NCI-H524 treated with DMSO at 0.1 percent for 48 hours (cell line): Measurements from ENCODE around the gene ALDOC.

Experiments used
- DNase-seq: peaks from one replicate; lab custom pipeline; 2025; lab: John Stamatoyannopoulos, UW

The ALDOC gene

GRCh38 chr17:28532050-28532960 lies 44.4 kb downstream of the ALDOC start:
- peak; percentile 81 for DNase-seq

DNA sequence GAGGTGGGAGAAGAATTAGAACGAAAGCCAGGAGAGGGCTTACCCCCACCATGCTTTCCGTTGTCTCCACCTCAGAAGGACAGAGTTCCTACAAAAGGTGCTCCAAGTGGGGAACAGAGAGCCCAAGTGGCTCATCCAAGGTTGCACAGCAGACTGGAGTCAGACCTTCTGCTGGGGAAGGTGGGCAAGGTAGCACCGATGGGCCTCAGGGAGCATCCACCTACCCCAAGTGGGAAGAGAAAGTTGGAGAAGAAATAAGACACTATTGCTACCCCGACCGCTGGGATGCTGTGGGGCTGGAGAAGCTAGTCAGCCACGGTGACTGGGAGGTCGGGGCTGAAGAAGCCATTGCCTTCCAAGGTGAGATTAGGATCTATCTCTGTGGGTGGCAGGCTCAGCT lies 45.8 kb downstream of the ALDOC start:
- no peak for DNase-seq

- DNase-seq, result no peak
Observed at GRCh38 chr17:28530250-28530649, 46.4 kb downstream of the ALDOC start.

DNA sequence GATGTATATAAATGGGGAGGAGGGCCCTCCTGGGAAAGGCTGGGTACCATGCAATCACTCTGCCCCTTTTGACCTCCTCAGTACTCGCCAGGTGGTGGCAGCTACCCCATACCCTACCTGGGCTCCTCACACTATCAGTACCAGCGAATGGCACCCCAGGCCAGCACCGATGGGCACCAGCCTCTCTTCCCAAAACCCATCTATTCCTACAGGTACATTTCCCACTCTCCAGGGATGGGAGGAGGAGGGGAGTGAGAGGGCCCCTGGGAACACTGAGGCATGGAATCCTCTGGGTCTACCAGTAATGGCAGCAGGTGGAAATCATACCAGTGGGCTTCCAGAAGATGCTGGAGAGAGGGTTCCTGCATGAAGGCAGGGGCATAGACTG lies 47.7 kb downstream of the ALDOC start:
- no peak for DNase-seq

- no peak for DNase-seq
Observed at GRCh38 chr17:28528327-28529012, 48.2 kb downstream of the ALDOC start.

DNA sequence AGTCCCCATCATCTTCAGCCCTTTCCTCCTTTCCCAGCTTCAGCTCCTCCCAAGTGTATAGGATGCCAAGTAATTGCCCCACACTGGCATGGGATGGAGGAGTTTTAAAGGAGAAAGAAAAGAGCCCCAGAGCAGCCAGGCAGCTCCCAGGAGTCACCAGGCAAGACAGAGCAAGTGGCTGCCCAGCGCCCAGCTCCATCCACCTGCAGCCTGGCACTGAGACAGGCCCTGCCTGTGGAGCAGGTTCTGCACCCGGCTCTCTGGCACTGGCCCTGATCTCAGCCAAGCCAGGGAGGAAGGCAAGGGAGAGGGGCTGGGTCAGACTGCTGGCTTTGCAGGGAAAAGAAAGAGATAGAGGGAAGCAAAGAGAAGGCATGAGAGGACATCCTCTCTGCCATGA lies 48.8 kb downstream of the ALDOC start:
- DNase-seq, result no peak

DNA sequence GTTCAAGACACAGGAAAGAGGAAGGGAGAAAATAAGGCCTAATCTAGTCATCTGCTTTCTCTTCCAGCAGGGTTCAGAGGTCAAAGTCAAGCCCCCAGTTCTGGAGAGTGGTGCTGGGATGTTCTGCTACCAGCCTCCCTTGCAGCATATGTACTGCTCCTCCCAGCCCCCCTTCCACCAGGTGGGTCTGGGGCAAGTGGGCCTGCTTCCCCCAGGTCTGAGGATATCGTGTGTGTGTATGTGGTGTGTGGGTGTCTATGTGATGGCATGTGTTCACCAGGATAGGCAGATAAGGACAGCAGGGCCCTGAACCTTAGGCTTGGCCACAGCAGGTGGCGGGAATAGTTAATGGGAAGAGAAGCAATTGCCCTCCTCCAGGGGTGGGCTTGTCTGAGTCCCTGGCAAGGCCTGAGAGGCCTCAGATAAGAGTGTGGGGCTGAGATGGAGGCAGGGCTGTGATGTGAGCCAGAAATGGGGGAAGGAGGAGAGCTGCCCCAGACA lies 49.5 kb downstream of the ALDOC start:
- DNase-seq, result no peak

DNA sequence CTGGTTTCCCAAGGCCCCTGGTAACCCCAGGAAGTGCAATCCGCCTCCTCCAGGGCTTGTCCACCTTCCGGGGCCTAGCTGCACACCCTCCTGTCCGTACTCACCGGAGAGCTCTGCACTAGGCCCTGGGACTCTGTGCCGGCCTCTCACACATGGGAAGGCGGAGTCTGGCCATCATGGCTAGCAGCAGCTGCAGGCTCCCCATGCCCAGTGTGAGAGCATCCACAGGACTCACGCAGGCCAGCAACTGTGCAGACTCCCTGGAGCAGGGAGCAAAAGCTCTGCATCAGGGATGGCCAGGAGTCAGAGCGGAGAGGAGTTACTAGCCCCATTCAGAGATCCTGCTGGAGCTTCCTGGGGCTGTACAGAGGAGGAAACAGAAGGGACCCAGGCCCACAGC lies 50.3 kb downstream of the ALDOC start:
- no peak for DNase-seq

- DNase-seq, result no peak
Observed at GRCh38 chr17:28524476-28525424, 51.9 kb downstream of the ALDOC start.

DNA sequence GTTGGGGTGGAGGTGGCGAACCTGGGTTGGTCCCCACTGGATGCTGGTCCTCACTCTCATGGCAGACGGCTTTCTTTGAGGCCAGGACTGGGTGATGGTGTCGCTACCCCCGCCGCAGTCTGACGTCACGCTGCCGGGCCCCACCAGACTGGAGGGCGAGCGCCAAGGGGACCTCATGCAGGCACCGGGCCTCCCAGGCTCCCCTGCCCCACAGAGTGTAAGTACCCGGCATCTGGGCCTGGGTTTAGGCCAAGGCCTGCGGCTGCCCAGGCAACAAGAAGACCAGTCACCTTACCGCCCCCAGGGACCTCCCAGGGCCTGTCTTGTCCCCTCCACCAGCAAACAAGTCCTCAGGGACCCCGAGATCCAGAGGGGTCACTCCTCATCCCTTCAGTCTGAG lies 52.8 kb downstream of the ALDOC start:
- no peak for DNase-seq

DNA sequence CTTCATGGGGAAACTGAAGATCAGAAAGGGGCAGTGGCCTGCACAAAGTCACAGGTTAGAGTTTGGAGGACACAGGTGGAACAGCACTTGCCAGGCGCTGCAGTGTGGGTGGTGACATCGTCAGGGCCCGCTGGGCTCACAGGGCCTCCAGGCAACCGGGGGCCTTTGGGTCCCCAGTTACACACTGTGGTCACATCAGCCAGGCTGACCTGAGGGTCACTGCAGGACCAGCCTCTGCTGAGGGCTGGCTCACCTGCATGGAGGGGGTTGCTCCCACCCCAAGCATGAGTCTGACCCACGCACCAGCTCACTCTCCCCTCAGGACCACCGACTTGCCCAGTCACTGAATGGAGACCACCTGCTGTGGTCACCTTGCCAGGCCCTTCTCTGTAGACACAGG lies 53.5 kb downstream of the ALDOC start:
- DNase-seq, result no peak
